ENCODE results near the gene PRR33. TPM values are rescaled to one million over a fixed set of nuclear protein-coding genes. Genes with fewer than 3 reads are reported as not detected.

Gene PRR33
- total RNA-seq, 1 donor from 2014 or later = not detected

GRCh38 chr11:1854132-1854948 lies 37.4 kb downstream of the PRR33 start:
- TF ChIP-seq CTCF (IDR thresholded peaks at IDR 0.05; ENCODE audit: unreplicated experiment) = no peak
- H3K36me3 Mint-ChIP-seq (ENCODE audit: low read depth, unreplicated experiment) = no peaks in the 10 kb centered on the region
- H3K4me1 Mint-ChIP-seq (ENCODE audit: unreplicated experiment) = no peaks in the 10 kb centered on the region
- H3K4me3 Mint-ChIP-seq (ENCODE audit: unreplicated experiment) = no peak overlapping the region
- no peak for DNase-seq (ENCODE audit: low spot score)
- peaks cover 8% of the 10 kb centered on the region for H3K27me3 Mint-ChIP-seq (ENCODE audit: unreplicated experiment)
- no peak overlapping the region for H3K27ac Mint-ChIP-seq (ENCODE audit: unreplicated experiment)
- H3K9me3 Mint-ChIP-seq (ENCODE audit: unreplicated experiment) = no peaks in the 10 kb centered on the region

DNA sequence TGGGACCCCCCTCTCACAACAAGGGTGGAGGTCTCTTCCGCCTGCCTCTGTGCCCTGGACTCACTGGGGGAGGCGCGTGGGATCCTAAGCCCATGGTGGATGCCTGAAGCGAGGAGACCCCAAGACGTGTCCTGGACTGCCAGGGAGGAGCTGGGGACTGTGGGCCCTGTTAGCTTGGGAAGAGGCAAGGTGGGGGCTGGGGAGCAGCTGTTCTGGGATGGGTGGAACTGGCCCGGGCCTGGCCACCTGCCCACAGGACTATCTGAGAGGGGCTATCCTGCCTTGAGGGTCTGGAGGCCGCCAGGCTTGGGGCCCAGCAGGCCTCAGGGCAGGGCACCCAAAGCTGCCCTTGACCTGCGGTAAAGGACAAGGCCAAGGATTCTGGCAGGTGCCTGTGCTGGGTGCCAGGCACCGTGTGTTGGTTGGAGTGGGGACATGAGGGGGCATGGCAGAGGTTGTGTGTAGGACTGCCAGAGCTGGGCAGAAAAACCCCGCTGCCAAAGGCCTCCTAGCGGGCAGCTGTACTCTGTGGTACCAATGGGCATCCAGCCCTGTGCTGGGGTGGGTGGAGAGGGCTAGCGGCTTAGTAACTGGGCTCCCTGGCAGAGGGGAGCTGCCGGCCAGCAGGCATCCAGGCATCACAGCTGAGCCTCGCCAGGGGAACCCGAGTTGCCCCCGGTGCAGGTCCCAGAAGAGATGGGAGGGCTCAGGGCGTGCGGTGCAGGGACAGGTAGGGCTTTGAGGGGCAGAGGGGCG lies 38.1 kb downstream of the PRR33 start:
- no peak for DNase-seq (ENCODE audit: low spot score)
- no peak for TF ChIP-seq CTCF (IDR thresholded peaks at IDR 0.05; ENCODE audit: unreplicated experiment)
- Mint-ChIP-seq H3K4me1 (ENCODE audit: unreplicated experiment) (no peaks in the 10 kb centered on the region), H3K27me3 (ENCODE audit: unreplicated experiment) (peaks cover 10% of the 10 kb centered on the region), H3K9me3 (ENCODE audit: unreplicated experiment) (no peaks in the 10 kb centered on the region), H3K27ac (ENCODE audit: unreplicated experiment) (no peak overlapping the region), H3K4me3 (ENCODE audit: unreplicated experiment) (no peak overlapping the region), H3K36me3 (ENCODE audit: low read depth, unreplicated experiment) (no peaks in the 10 kb centered on the region)

- no peaks in the 10 kb centered on the region for H3K36me3 Mint-ChIP-seq (ENCODE audit: low read depth, unreplicated experiment)
- H3K4me3 Mint-ChIP-seq (ENCODE audit: unreplicated experiment) = no peak within 1 kb of the TSS
- TF ChIP-seq CTCF (IDR thresholded peaks at IDR 0.05; ENCODE audit: unreplicated experiment) = no peak
- peaks cover 10% of the 10 kb centered on the region for H3K27me3 Mint-ChIP-seq (ENCODE audit: unreplicated experiment)
- no peaks in the 10 kb centered on the region for H3K4me1 Mint-ChIP-seq (ENCODE audit: unreplicated experiment)
- H3K9me3 Mint-ChIP-seq (ENCODE audit: unreplicated experiment) = no peaks in the 10 kb centered on the region
- H3K27ac Mint-ChIP-seq (ENCODE audit: unreplicated experiment) = no peak within 1 kb of the TSS
- DNase-seq (ENCODE audit: low spot score) = no peak
Measured at GRCh38 chr11:1852877-1853276, 38.8 kb downstream of the PRR33 start, which contains the start of gene LSP1. Gene LSP1 (plus strand): TSS chr11:1853084. CDS start chr11:1853145, 61 bp downstream.

GRCh38 chr11:1852271-1852876 lies 39.3 kb downstream of the PRR33 start:
- Mint-ChIP-seq H3K4me1 (ENCODE audit: unreplicated experiment) (no peaks in the 10 kb centered on the region), H3K4me3 (ENCODE audit: unreplicated experiment) (no peak overlapping the region)

More at GRCh38 chr11:1852271-1852876, 39.3 kb downstream of the PRR33 start:
- DNase-seq (ENCODE audit: low spot score) = no peak
- H3K36me3 Mint-ChIP-seq (ENCODE audit: low read depth, unreplicated experiment) = no peaks in the 10 kb centered on the region
- H3K27me3 Mint-ChIP-seq (ENCODE audit: unreplicated experiment) = peaks cover 10% of the 10 kb centered on the region
- H3K27ac Mint-ChIP-seq (ENCODE audit: unreplicated experiment) = no peak overlapping the region
- no peaks in the 10 kb centered on the region for H3K9me3 Mint-ChIP-seq (ENCODE audit: unreplicated experiment)
- TF ChIP-seq CTCF (IDR thresholded peaks at IDR 0.05; ENCODE audit: unreplicated experiment) = no peak

Measured in endothelial cell (in vitro differentiated cells).